HG02610 (cell line): Measurements from ENCODE around the gene LMO2.
A peak's percentile ranks its signal among the peaks of the same experiment; 100 is the strongest.

Experiments
- ATAC-seq: cut with Tn5 transposase; IDR thresholded peaks from one replicate; pipeline ENCODE4 v1.9.1; 2021; ENCODE audit warnings: mild to moderate bottlenecking, moderate library complexity; ENCODE audit not compliant: unreplicated experiment

The LMO2 gene

GRCh38 chr11:33892906-33893594, 1.2 kb upstream of the LMO2 start:
- ATAC-seq: no peak

- ATAC-seq: no peak
Observed at GRCh38 chr11:33889821-33890378, 2.0 kb downstream of the LMO2 start.

- ATAC-seq: no peak
Observed at GRCh38 chr11:33889296-33889695, 2.6 kb downstream of the LMO2 start.

- no peak for ATAC-seq
Observed at GRCh38 chr11:33887886-33888285, 4.0 kb downstream of the LMO2 start.

GRCh38 chr11:33885338-33886005, 6.4 kb downstream of the LMO2 start:
- ATAC-seq: no peak

- no peak for ATAC-seq
Observed at GRCh38 chr11:33884601-33885000, 7.3 kb downstream of the LMO2 start.

- ATAC-seq: no peak
Observed at GRCh38 chr11:33884035-33884434, 7.8 kb downstream of the LMO2 start.

- no peak for ATAC-seq
Observed at GRCh38 chr11:33881651-33882503, 10.0 kb downstream of the LMO2 start.

- ATAC-seq: no peak
Observed at GRCh38 chr11:33880979-33881378, 10.9 kb downstream of the LMO2 start.

GRCh38 chr11:33879375-33879774, 12.5 kb downstream of the LMO2 start:
- no peak for ATAC-seq

GRCh38 chr11:33877038-33877437, 14.8 kb downstream of the LMO2 start:
- ATAC-seq: no peak

GRCh38 chr11:33875621-33876294, 16.1 kb downstream of the LMO2 start:
- no peak for ATAC-seq

- no peak for ATAC-seq
Observed at GRCh38 chr11:33874910-33875490, 16.9 kb downstream of the LMO2 start.

- no peak for ATAC-seq
Observed at GRCh38 chr11:33874433-33874832, 17.4 kb downstream of the LMO2 start.

- peak; percentile 52 for ATAC-seq
Observed at GRCh38 chr11:33869481-33870422, 22.1 kb downstream of the LMO2 start.

GRCh38 chr11:33868647-33869461, 23.0 kb downstream of the LMO2 start:
- peak; percentile 13 for ATAC-seq

- ATAC-seq: no peak
Observed at GRCh38 chr11:33867996-33868646, 23.8 kb downstream of the LMO2 start.

GRCh38 chr11:33867561-33867960, 24.3 kb downstream of the LMO2 start:
- ATAC-seq: no peak
